Right lobe of liver (tissue), 6 donors: Measurements from ENCODE around the gene LDLRAD4. TPM values are rescaled to one million over a fixed set of nuclear protein-coding genes. Genes with fewer than 3 reads are reported as not detected.

Source experiments
- ATAC-seq, 4 donors: fragments of 200-7000 bp; cut with Tn5 transposase; one replicate each; pipeline ENCODE4 v1.9.1; 2020; ENCODE audit warnings: mild to moderate bottlenecking in 4 of 4, moderate library complexity in 4 of 4
- DNase-seq, 3 donors: peaks; one replicate each; pipeline ENCODE4 v3.0.0-alpha.2; 2020
- H3K27ac ChIP-seq, 3 donors: fragments of 200-600 bp; one replicate each; pipeline ENCODE4 v1.8.0; 2022
- H3K27me3 ChIP-seq, 2 donors: fragments of 200-600 bp; one replicate each; pipeline ENCODE4 v1.8.0; 2022
- H3K36me3 ChIP-seq, 4 donors: fragments of 200-600 bp; sonication (generic) in 1 of 4; one replicate each; pipeline versions ENCODE4 v1.5.1 to v1.8.0; 2017 to 2022; ENCODE audit warnings: control low read depth in 1 of 4
- H3K4me1 ChIP-seq, 4 donors: fragments of 200-600 bp; sonication (generic) in 1 of 4; one replicate each; pipeline versions ENCODE4 v1.5.1 to v1.8.0; 2017 to 2022; ENCODE audit warnings: control low read depth in 1 of 4
- H3K4me3 ChIP-seq, 3 donors: fragments of 200-600 bp; one replicate each; pipeline ENCODE4 v1.8.0; 2022
- H3K9me3 ChIP-seq, 4 donors: fragments of 200-600 bp; sonication (generic) in 1 of 4; one replicate each; pipeline versions ENCODE4 v1.5.1 to v1.8.0; 2017 to 2022; ENCODE audit warnings: control low read depth in 1 of 4
- POLR2A ChIP-seq: fragments of 450-650 bp; IDR thresholded peaks from one replicate; pipeline ENCODE4 v1.6.1; 2017; ENCODE audit warnings: antibody characterized with exemption, mild to moderate bottlenecking
- WGBS: methylation state at CpG from one replicate; pipeline ENCODE4 v1.1.6; 2018; ENCODE audit warnings: low coverage, low lambda C conversion rate; ENCODE audit not compliant: insufficient coverage; ENCODE audit errors: missing lambda C conversion rate; 5-methylcytosine and 5-hydroxymethylcytosine counted together
- intact Hi-C, 2 donors: fragments of 100-400 bp; cut with DNase I; formaldehyde crosslinking; loops; one replicate each; pipeline versions ENCODE4 v1.11.2 to v1.14.1; 2022
- total RNA-seq, 6 experiments: library from RNA; depleted of rRNA in 2 of 6; stranded (reverse); fragments of >200 nt in 2 of 6; fragmentation: NEBNext Ultra II Directional in 3 of 6; extraction: Animal tissue kit (Norgen Biotek cat#: 25700) in 3 of 6; gene quantifications; one replicate each; pipeline versions ENCODE4 v1.1.0 to v1.2.4, GENCODE V29; 2016 to 2023
- TF ChIP-seq, protein P1 (sequence below), 4 donors: fragments of 200-600 bp in 3 of 4; fragments of 450-650 bp in 1 of 4; IDR thresholded peaks; one replicate each; pipeline versions ENCODE4 v1.5.1 to v1.8.0; 2016 to 2022; ENCODE audit warnings: antibody characterized with exemption in 4 of 4, mild to moderate bottlenecking in 2 of 4
- donor health status: DM: no; HTN: yes; CAD: no.
- donor health status: DM: no; HTN: no; CAD: no.
- donor health status: DM: no; HTN: no; CAD: no.
- donor health status: DM: no; HTN: yes; CAD: no.
- donor health status: DM: no; HTN: yes; CAD: no.

Gene LDLRAD4
- total RNA-seq, 6 experiments from 2014 or later, result 10.6 to 66.4 (median 18.7) TPM

DNA sequence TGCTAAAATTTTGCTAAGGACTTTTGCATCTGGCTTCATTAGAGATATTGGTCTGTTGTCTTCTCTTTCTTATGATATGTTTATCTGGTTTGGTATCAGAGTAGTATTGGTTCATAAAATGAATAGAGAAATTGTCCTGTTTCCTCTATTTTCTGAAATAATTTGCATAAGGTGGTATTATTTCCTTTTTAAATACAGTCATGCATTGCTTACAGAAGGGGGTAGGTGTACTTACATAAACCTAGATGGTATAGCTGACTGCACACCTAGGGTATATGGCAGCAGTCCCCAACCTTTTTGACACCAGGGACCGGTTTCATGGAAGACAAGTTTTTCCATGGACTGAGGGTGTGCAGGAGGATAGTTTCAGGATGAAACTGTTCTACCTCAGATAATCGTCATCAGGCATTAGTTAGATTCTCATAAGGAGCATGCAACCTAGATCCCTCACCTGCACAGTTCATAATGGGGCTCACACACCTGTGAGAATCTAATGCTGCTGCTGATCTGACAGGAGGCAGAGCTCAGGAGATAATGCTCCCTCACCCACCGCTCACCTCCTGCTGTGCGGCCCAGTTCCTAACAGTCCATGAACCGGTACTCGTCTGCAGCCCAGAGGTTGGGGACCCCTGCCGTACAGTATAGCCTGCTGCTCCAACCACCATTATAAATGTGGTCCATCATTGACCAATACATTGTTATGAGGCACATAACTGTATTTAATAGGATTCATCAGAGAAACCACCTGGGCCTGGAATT lies 318.6 kb downstream of the LDLRAD4 start:
- WGBS, result 97% methylated on average over 6 of the region's 7 CpGs
- H3K36me3 ChIP-seq, result no peaks in the 10 kb centered on the region

DNA sequence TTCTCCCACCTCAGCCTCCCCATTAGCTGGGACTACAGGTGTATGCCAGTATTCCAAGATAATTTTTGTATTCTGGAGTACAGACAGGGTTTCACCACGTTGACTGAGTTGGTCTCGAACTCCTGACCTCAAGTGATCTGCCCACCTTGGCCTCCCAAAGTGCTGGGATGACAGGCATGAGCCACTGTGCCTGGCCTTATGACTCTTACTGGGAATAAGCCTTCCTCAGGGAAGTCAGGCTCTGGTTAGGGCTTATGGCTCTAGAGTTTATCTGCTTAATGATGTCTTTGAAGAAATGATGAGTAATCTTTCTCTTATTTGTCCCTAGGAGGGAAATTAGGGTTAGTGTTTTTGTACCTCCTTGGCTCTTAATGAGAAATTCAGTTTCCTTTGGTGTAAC lies 320.1 kb downstream of the LDLRAD4 start:
- H3K9me3 ChIP-seq, result no peaks in the 10 kb centered on the region
- intact Hi-C loops, result no loop called here
- H3K27me3 ChIP-seq, result no peaks in the 10 kb centered on the region
- H3K4me1 ChIP-seq, result peaks cover 0 to 57% (median 26%) of the 10 kb centered on the region in 4 donors
- no peaks in the 10 kb centered on the region for H3K36me3 ChIP-seq
- no peak overlapping the region for H3K27ac ChIP-seq
- ATAC-seq (no peak), DNase-seq (no peak)
- TF ChIP-seq POLR2A, result no peak
- TF ChIP-seq, protein P1, sequence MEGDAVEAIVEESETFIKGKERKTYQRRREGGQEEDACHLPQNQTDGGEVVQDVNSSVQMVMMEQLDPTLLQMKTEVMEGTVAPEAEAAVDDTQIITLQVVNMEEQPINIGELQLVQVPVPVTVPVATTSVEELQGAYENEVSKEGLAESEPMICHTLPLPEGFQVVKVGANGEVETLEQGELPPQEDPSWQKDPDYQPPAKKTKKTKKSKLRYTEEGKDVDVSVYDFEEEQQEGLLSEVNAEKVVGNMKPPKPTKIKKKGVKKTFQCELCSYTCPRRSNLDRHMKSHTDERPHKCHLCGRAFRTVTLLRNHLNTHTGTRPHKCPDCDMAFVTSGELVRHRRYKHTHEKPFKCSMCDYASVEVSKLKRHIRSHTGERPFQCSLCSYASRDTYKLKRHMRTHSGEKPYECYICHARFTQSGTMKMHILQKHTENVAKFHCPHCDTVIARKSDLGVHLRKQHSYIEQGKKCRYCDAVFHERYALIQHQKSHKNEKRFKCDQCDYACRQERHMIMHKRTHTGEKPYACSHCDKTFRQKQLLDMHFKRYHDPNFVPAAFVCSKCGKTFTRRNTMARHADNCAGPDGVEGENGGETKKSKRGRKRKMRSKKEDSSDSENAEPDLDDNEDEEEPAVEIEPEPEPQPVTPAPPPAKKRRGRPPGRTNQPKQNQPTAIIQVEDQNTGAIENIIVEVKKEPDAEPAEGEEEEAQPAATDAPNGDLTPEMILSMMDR (IDR thresholded peaks at IDR 0.05), result no peak
- no CpG with 5 or more reads among the region's 2 CpGs for WGBS
- no peak overlapping the region for H3K4me3 ChIP-seq

More for the DNA sequence above, 318.6 kb downstream of the LDLRAD4 start:
- TF ChIP-seq, protein P1 (IDR thresholded peaks at IDR 0.05), result no peak
- TF ChIP-seq POLR2A, result no peak
- DNase-seq (no peak), ATAC-seq (no peak)
- peaks cover 0 to 48% (median 23%) of the 10 kb centered on the region in 4 donors for H3K4me1 ChIP-seq
- intact Hi-C loops, result no loop called here
- H3K4me3 ChIP-seq, result no peak overlapping the region
- no peak overlapping the region for H3K27ac ChIP-seq
- no peaks in the 10 kb centered on the region for H3K27me3 ChIP-seq
- H3K9me3 ChIP-seq, result no peaks in the 10 kb centered on the region

GRCh38 chr18:13539050-13539449 lies 320.5 kb downstream of the LDLRAD4 start:
- ATAC-seq (no peak), DNase-seq (no peak)
- no peaks in the 10 kb centered on the region for H3K27me3 ChIP-seq
- 24% methylated on average over 6 of the region's 6 CpGs for WGBS
- no peak overlapping the region for H3K27ac ChIP-seq
- H3K9me3 ChIP-seq, result no peaks in the 10 kb centered on the region
- intact Hi-C loops, result no loop called here
- H3K4me1 ChIP-seq, result peaks cover 0 to 57% (median 26%) of the 10 kb centered on the region in 4 donors
- TF ChIP-seq POLR2A, result no peak
- TF ChIP-seq, protein P1 (IDR thresholded peaks at IDR 0.05), result no peak
- H3K36me3 ChIP-seq, result no peaks in the 10 kb centered on the region
- H3K4me3 ChIP-seq, result no peak overlapping the region

GRCh38 chr18:13539843-13540476 lies 321.4 kb downstream of the LDLRAD4 start:
- Histone ChIP-seq H3K27ac (no peak overlapping the region), H3K27me3 (no peaks in the 10 kb centered on the region), H3K4me1 (peaks cover 0 to 57% (median 26%) of the 10 kb centered on the region in 4 donors), H3K36me3 (no peaks in the 10 kb centered on the region), H3K9me3 (no peaks in the 10 kb centered on the region), H3K4me3 (no peak overlapping the region)
- 17% methylated on average over 4 of the region's 4 CpGs for WGBS
- DNase-seq, result peak in 1 of 3 donors; percentile 62
- TF ChIP-seq POLR2A, result no peak
- intact Hi-C loops, result loop anchor here in 1 of 2 donors (5.0 kb wide), 1 partner anchor 323 kb away; the partner anchor contains the start of gene LDLRAD4
- ATAC-seq, result peak; percentile 56 to 75 (median 63)
